ENCODE measurements around the gene DAZAP1.
A peak's percentile ranks its signal among the peaks of the same experiment; 100 is the strongest.

Gene DAZAP1

DNA sequence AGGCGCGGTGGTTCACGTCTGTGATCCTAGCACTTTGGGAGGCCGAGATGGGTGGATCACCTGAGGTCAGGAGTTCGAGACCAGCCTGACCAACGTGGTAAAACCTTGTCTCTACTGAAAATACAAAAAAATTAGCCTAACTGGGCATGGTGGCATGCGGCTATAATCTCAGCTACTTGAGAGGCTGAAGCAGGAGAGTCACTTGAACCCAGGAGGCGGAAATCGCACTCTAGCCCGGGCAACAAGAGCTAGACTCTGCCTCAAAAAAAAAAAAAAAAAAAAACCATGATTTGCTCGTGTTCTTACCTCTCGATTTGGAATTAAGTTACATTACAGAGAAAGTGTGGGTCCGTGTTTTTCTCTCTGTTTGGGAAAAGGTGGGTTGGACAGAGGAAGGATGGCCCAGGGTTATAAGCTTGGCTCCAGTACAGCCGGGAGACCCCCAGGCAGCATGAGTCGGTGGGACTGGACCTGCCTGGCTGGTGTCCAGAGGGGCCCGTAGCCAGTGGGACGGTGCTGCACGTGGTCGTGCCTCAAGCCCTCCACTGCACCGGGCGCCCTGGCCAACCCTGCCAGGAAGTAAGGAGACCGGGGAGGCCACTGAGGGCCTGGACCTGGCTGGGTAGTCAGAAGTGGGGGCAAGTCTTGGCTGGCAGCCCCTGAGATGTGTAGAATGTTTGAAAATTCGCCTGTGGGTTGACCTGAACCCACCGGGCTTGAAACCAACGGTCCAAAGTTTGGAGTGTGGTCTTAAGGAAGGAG lies 34.5 kb downstream of the DAZAP1 start:
- Histone ChIP-seq H3K9me3 (ENCODE audit: control insufficient read depth, low read length) (no peaks in the 10 kb centered on the region), H3K4me1 (ENCODE audit: control insufficient read depth, insufficient read depth, low read length, poor library complexity, severe bottlenecking) (peaks cover 30% of the 10 kb centered on the region), H3K27ac (ENCODE audit: insufficient read depth, low read length, poor library complexity, severe bottlenecking) (no peak overlapping the region), H3K27me3 (replicated peaks; ENCODE audit: control insufficient read depth, insufficient read depth, low read length, poor library complexity, severe bottlenecking) (peaks cover 16% of the 10 kb centered on the region), H3K4me3 (ENCODE audit: insufficient read depth, low read depth, low read length, poor library complexity, severe bottlenecking) (no peak overlapping the region), H3K36me3 (ENCODE audit: control insufficient read depth, insufficient read depth, low read length) (peaks cover 34% of the 10 kb centered on the region)
- no peak for DNase-seq

DNA sequence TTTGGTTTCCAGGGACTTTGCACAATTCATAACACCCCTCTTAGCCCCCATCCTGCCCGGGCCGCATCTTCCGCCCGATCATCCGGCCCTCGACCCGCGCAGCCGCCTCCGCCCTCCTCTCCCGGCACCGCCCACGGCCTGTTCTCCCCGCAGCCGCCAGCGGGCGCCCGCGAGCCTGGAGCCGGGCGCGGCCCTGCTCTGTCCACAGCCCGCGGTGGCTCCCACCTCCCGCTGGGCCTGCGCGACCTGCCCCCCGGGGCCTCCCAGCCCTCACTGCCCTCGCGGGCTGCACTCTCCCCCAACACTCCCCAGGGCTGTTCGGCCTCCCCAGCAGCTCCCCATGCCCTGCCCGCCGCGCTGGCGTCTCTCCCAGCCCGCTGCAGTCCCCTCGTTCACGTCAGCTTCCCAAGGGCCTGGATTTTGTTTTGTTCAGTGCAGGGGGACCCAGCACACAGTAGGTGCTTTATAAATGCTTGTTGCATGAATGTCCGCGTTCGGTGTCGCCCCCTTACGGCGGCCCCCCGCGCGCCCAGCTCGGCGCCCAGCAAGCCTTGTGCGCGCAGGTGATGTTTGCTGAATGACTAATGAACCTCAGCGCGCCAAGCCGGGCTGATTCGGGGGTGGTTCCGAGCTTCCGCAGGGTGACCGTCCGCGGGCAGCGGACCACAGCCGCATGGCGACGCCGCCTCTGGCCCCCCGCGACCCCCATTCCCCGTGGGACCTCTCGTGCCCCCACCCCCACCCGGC lies 38.0 kb downstream of the DAZAP1 start:
- H3K27me3 ChIP-seq (replicated peaks; ENCODE audit: control insufficient read depth, insufficient read depth, low read length, poor library complexity, severe bottlenecking), result peaks cover 48% of the 10 kb centered on the region

GRCh38 chr19:1445932-1446712 lies 38.7 kb downstream of the DAZAP1 start:
- H3K4me1 ChIP-seq (ENCODE audit: control insufficient read depth, insufficient read depth, low read length, poor library complexity, severe bottlenecking), result peaks cover 28% of the 10 kb centered on the region
- H3K36me3 ChIP-seq (ENCODE audit: control insufficient read depth, insufficient read depth, low read length), result peaks cover 12% of the 10 kb centered on the region
- no peak for DNase-seq
- H3K27ac ChIP-seq (ENCODE audit: insufficient read depth, low read length, poor library complexity, severe bottlenecking), result no peak overlapping the region
- no peak overlapping the region for H3K4me3 ChIP-seq (ENCODE audit: insufficient read depth, low read depth, low read length, poor library complexity, severe bottlenecking)
- no peaks in the 10 kb centered on the region for H3K9me3 ChIP-seq (ENCODE audit: control insufficient read depth, low read length)
- peaks cover 54% of the 10 kb centered on the region for H3K27me3 ChIP-seq (replicated peaks; ENCODE audit: control insufficient read depth, insufficient read depth, low read length, poor library complexity, severe bottlenecking)

More for the DNA sequence above, 38.0 kb downstream of the DAZAP1 start:
- Histone ChIP-seq H3K36me3 (ENCODE audit: control insufficient read depth, insufficient read depth, low read length) (peaks cover 19% of the 10 kb centered on the region), H3K9me3 (ENCODE audit: control insufficient read depth, low read length) (no peaks in the 10 kb centered on the region), H3K4me3 (ENCODE audit: insufficient read depth, low read depth, low read length, poor library complexity, severe bottlenecking) (peak overlapping the region; percentile 39), H3K27ac (ENCODE audit: insufficient read depth, low read length, poor library complexity, severe bottlenecking) (no peak overlapping the region), H3K4me1 (ENCODE audit: control insufficient read depth, insufficient read depth, low read length, poor library complexity, severe bottlenecking) (peaks cover 26% of the 10 kb centered on the region)
- DNase-seq, result peak; percentile 52 to 60 (median 57)

- peaks cover 28% of the 10 kb centered on the region for H3K4me1 ChIP-seq (ENCODE audit: control insufficient read depth, insufficient read depth, low read length, poor library complexity, severe bottlenecking)
- H3K9me3 ChIP-seq (ENCODE audit: control insufficient read depth, low read length), result no peaks in the 10 kb centered on the region
- no peak overlapping the region for H3K4me3 ChIP-seq (ENCODE audit: insufficient read depth, low read depth, low read length, poor library complexity, severe bottlenecking)
- H3K36me3 ChIP-seq (ENCODE audit: control insufficient read depth, insufficient read depth, low read length), result peaks cover 4% of the 10 kb centered on the region
- H3K27me3 ChIP-seq (replicated peaks; ENCODE audit: control insufficient read depth, insufficient read depth, low read length, poor library complexity, severe bottlenecking), result peaks cover 62% of the 10 kb centered on the region
- DNase-seq, result no peak
- no peak overlapping the region for H3K27ac ChIP-seq (ENCODE audit: insufficient read depth, low read length, poor library complexity, severe bottlenecking)
Measured at GRCh38 chr19:1446713-1447481, 39.5 kb downstream of the DAZAP1 start.

GRCh38 chr19:1447504-1447903 lies 40.1 kb downstream of the DAZAP1 start:
- no peak overlapping the region for H3K27ac ChIP-seq (ENCODE audit: insufficient read depth, low read length, poor library complexity, severe bottlenecking)
- H3K36me3 ChIP-seq (ENCODE audit: control insufficient read depth, insufficient read depth, low read length), result no peaks in the 10 kb centered on the region
- H3K9me3 ChIP-seq (ENCODE audit: control insufficient read depth, low read length), result no peaks in the 10 kb centered on the region
- no peak overlapping the region for H3K4me3 ChIP-seq (ENCODE audit: insufficient read depth, low read depth, low read length, poor library complexity, severe bottlenecking)
- H3K27me3 ChIP-seq (replicated peaks; ENCODE audit: control insufficient read depth, insufficient read depth, low read length, poor library complexity, severe bottlenecking), result peaks cover 68% of the 10 kb centered on the region
- peaks cover 28% of the 10 kb centered on the region for H3K4me1 ChIP-seq (ENCODE audit: control insufficient read depth, insufficient read depth, low read length, poor library complexity, severe bottlenecking)
- DNase-seq, result no peak

DNA sequence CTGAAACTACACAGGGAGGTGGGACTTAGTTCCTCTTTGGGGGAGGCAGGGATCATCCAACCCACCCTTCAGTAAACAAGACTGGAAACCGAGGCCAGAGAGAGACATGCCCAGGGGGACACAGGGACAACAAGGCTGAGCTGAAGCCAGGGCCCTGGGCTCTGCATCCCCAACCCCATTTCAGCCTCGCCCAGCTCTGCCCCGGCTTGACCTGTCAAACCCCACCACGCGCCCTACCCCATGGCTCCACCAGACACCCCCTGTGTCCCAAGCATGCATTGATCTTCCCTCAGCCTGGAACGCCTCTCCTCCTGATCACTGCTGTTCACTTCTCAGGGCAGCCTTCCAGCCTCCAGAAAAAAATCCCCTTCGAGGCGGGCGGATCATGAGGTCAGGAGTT lies 40.6 kb downstream of the DAZAP1 start:
- Histone ChIP-seq H3K27me3 (replicated peaks; ENCODE audit: control insufficient read depth, insufficient read depth, low read length, poor library complexity, severe bottlenecking) (peaks cover 72% of the 10 kb centered on the region), H3K4me3 (ENCODE audit: insufficient read depth, low read depth, low read length, poor library complexity, severe bottlenecking) (no peak overlapping the region), H3K36me3 (ENCODE audit: control insufficient read depth, insufficient read depth, low read length) (no peaks in the 10 kb centered on the region), H3K27ac (ENCODE audit: insufficient read depth, low read length, poor library complexity, severe bottlenecking) (no peak overlapping the region), H3K4me1 (ENCODE audit: control insufficient read depth, insufficient read depth, low read length, poor library complexity, severe bottlenecking) (peaks cover 28% of the 10 kb centered on the region), H3K9me3 (ENCODE audit: control insufficient read depth, low read length) (no peaks in the 10 kb centered on the region)
- no peak for DNase-seq

- H3K4me3 ChIP-seq (ENCODE audit: insufficient read depth, low read depth, low read length, poor library complexity, severe bottlenecking), result no peak within 1 kb of the TSS
- H3K27ac ChIP-seq (ENCODE audit: insufficient read depth, low read length, poor library complexity, severe bottlenecking), result no peak within 1 kb of the TSS
- H3K27me3 ChIP-seq (replicated peaks; ENCODE audit: control insufficient read depth, insufficient read depth, low read length, poor library complexity, severe bottlenecking), result peaks cover 89% of the 10 kb centered on the region
- no peaks in the 10 kb centered on the region for H3K9me3 ChIP-seq (ENCODE audit: control insufficient read depth, low read length)
- no peaks in the 10 kb centered on the region for H3K36me3 ChIP-seq (ENCODE audit: control insufficient read depth, insufficient read depth, low read length)
- H3K4me1 ChIP-seq (ENCODE audit: control insufficient read depth, insufficient read depth, low read length, poor library complexity, severe bottlenecking), result peaks cover 27% of the 10 kb centered on the region
- no peak for DNase-seq
Measured at GRCh38 chr19:1449467-1450442, 42.4 kb downstream of the DAZAP1 start, which contains the start of gene APC2. Gene APC2 (plus strand): TSS chr19:1450121. CDS start chr19:1453002, 2,881 bp downstream.

- Histone ChIP-seq H3K9me3 (ENCODE audit: control insufficient read depth, low read length) (no peaks in the 10 kb centered on the region), H3K27ac (ENCODE audit: insufficient read depth, low read length, poor library complexity, severe bottlenecking) (no peak overlapping the region), H3K36me3 (ENCODE audit: control insufficient read depth, insufficient read depth, low read length) (no peaks in the 10 kb centered on the region), H3K27me3 (replicated peaks; ENCODE audit: control insufficient read depth, insufficient read depth, low read length, poor library complexity, severe bottlenecking) (peaks cover 94% of the 10 kb centered on the region), H3K4me3 (ENCODE audit: insufficient read depth, low read depth, low read length, poor library complexity, severe bottlenecking) (no peak overlapping the region), H3K4me1 (ENCODE audit: control insufficient read depth, insufficient read depth, low read length, poor library complexity, severe bottlenecking) (peaks cover 33% of the 10 kb centered on the region)
- DNase-seq, result no peak
Measured at GRCh38 chr19:1450735-1451731, 43.6 kb downstream of the DAZAP1 start.
